ENCODE data around the gene TAAR2. TPM values are rescaled to one million over a fixed set of nuclear protein-coding genes. Genes with fewer than 3 reads are reported as not detected.

The TAAR2 gene
- total and polyA plus RNA-seq, 10 donors: not detected

DNA sequence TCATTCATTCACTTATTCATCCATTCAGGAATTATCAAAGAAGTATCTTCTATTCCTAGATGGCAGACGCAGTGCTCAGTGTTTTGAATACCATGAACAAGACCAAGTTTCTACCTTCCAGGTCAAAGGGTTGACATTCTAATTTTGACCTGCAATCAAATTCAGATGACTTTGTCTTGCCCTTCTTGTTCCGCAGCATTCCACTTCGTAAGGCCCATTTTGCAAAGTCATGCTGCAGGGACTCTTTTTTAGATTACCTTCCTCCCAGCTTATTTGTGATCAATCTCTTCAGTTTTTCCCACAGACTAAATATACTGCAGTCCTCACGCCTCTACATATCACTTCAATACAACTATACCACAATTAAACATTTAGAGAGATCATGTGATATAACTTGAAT lies 42.0 kb upstream of the TAAR2 start:
- DNase-seq: no peak
- WGBS, 5 donors: 63 to 92% (median 89%) methylated on average over 4 of the region's 4 CpGs
- H3K4me3 ChIP-seq: no peak overlapping the region
- H3K27ac ChIP-seq: no peak overlapping the region
- TF ChIP-seq POLR2A (IDR thresholded peaks at IDR 0.05) (no peak), POLR2AphosphoS5 (IDR thresholded peaks at IDR 0.05) (no peak)
- TF ChIP-seq, protein P1, sequence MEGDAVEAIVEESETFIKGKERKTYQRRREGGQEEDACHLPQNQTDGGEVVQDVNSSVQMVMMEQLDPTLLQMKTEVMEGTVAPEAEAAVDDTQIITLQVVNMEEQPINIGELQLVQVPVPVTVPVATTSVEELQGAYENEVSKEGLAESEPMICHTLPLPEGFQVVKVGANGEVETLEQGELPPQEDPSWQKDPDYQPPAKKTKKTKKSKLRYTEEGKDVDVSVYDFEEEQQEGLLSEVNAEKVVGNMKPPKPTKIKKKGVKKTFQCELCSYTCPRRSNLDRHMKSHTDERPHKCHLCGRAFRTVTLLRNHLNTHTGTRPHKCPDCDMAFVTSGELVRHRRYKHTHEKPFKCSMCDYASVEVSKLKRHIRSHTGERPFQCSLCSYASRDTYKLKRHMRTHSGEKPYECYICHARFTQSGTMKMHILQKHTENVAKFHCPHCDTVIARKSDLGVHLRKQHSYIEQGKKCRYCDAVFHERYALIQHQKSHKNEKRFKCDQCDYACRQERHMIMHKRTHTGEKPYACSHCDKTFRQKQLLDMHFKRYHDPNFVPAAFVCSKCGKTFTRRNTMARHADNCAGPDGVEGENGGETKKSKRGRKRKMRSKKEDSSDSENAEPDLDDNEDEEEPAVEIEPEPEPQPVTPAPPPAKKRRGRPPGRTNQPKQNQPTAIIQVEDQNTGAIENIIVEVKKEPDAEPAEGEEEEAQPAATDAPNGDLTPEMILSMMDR (IDR thresholded peaks at IDR 0.05 in 8 of 11, conservative IDR thresholded peaks at IDR 0.05 in 3 of 11): no peak
- peaks cover 0 to 13% (median 7%) of the 10 kb centered on the region in 6 donors for H3K4me1 ChIP-seq
- H3K27me3 ChIP-seq (replicated peaks in 1 of 7): no peaks in the 10 kb centered on the region
- intact Hi-C loops (cut with DNase I; ENCODE audit: low total_unique reads): no loop called here
- no peaks in the 10 kb centered on the region for H3K36me3 ChIP-seq
- no peaks in the 10 kb centered on the region for H3K9me3 ChIP-seq

DNA sequence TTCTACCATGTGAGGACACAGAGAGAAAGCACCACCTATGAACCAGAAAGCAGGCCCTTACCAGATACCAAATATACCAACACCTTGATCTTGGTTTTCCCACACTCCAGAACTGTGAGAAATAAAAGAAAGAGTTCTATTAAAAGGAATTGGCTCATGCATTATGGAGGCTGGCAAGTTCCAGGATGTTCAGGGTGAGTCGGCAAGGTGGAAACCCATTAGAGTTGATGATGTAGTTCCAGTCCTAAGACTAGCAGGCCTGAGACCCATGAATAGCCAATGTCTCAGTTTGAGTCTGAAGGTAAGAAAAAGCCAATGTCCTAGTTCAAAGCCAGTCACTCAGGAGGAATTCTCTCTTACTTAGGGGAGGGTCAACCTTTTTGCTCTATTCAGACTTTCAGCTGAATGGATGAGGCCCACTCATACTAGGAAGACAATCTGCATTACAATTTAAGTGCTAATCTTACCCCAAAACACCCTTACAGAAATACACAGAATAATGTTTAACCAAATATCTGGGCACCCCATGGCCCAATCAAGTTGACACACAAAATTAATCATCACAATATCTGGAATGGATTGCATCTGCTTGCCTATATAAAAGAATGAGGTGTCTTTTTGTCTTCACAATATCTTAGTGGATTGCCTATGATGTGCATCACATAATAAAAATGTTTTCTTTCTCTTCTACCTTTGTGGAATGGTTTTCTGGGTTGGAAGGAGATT lies 40.4 kb upstream of the TAAR2 start:
- intact Hi-C loops (cut with DNase I; ENCODE audit: low total_unique reads): no loop called here
- Histone ChIP-seq H3K36me3 (no peaks in the 10 kb centered on the region), H3K4me3 (no peak overlapping the region), H3K9me3 (no peaks in the 10 kb centered on the region), H3K4me1 (peaks cover 0 to under 1% (median 0%) of the 10 kb centered on the region in 6 donors), H3K27me3 (replicated peaks in 1 of 7) (no peaks in the 10 kb centered on the region), H3K27ac (no peak overlapping the region)
- 91 to 96% (median 93%) methylated on average over 1 of the region's 1 CpG for WGBS, 5 donors
- DNase-seq: no peak
- TF ChIP-seq POLR2A (IDR thresholded peaks at IDR 0.05): no peak

DNA sequence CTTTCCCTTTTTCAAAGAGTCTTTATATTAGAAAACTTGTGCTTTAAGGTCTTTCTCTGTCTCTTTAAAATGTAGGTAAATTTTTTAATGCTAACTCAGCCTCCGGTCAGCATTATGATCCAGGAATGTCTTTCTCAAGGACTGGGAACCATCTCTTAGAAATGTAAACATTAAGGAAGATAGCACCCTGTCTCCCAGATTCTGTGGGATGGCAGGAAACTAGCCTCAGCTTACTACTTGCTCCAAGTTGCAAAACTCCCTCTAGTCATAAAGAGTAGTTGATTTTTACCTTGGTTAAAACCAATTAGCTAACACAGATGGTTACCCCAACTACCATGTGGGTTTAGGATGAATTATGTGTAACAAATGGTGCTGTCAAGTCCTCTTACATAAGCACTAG lies 39.6 kb upstream of the TAAR2 start:
- Histone ChIP-seq H3K4me1 (no peaks in the 10 kb centered on the region), H3K27me3 (replicated peaks in 1 of 7) (no peaks in the 10 kb centered on the region), H3K27ac (no peak overlapping the region), H3K4me3 (no peak overlapping the region), H3K9me3 (no peaks in the 10 kb centered on the region), H3K36me3 (no peaks in the 10 kb centered on the region)
- TF ChIP-seq POLR2A (IDR thresholded peaks at IDR 0.05) (no peak), POLR2AphosphoS5 (IDR thresholded peaks at IDR 0.05) (no peak)
- TF ChIP-seq, protein P1 (IDR thresholded peaks at IDR 0.05 in 8 of 11, conservative IDR thresholded peaks at IDR 0.05 in 3 of 11): no peak
- intact Hi-C loops (cut with DNase I; ENCODE audit: low total_unique reads): no loop called here
- WGBS, 5 donors: 86 to 100% (median 88%) methylated on average over 1 of the region's 1 CpG
- DNase-seq: no peak

DNA sequence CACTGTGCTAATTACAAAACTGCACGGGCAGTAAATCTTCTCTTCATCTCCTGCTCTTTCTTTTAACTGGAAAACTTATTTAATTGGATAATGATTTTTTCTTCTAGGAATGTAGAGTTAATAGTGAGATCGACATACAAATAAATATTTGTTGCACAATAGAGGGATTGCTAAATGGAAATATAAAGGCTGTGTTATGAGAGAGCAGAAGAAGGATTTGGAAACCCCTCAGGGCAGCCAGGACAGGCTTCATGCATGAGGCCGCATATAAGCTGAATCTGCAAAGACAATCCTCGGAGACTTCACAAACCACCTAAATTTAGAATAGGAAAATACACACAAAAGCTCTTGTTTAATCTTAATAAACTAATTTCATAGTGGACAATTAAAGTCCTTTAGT lies 37.8 kb upstream of the TAAR2 start:
- TF ChIP-seq POLR2AphosphoS5 (IDR thresholded peaks at IDR 0.05): no peak
- no peak for TF ChIP-seq POLR2A (IDR thresholded peaks at IDR 0.05)
- TF ChIP-seq, protein P1 (IDR thresholded peaks at IDR 0.05 in 8 of 11, conservative IDR thresholded peaks at IDR 0.05 in 3 of 11): no peak
- H3K27me3 ChIP-seq (replicated peaks in 1 of 7): no peaks in the 10 kb centered on the region
- intact Hi-C loops (cut with DNase I; ENCODE audit: low total_unique reads): no loop called here
- H3K9me3 ChIP-seq: no peaks in the 10 kb centered on the region
- no peak for DNase-seq
- H3K4me3 ChIP-seq: no peak overlapping the region
- peaks cover 0 to 7% (median 2%) of the 10 kb centered on the region in 6 donors for H3K4me1 ChIP-seq
- H3K36me3 ChIP-seq: no peaks in the 10 kb centered on the region
- WGBS, 5 donors: 89 to 98% (median 94%) methylated on average over 4 of the region's 4 CpGs
- no peak overlapping the region for H3K27ac ChIP-seq
